Testis (tissue), 2 donors: ENCODE results near the gene CDK16.

Source experiments
- CTCF ChIP-seq, 3 experiments: fragments of 450-650 bp in 2 of 3; fragments of 200-600 bp in 1 of 3; sonication (generic) in 1 of 3; IDR thresholded peaks; one replicate each; pipeline ENCODE4 v1.5.1; 2016 to 2019; ENCODE audit warnings: antibody characterized with exemption in 3 of 3, mild to moderate bottlenecking in 2 of 3, moderate library complexity in 1 of 3
- POLR2A ChIP-seq: fragments of 450-650 bp; IDR thresholded peaks from one replicate; pipeline ENCODE4 v1.6.1; 2017; ENCODE audit warnings: antibody characterized with exemption, mild to moderate bottlenecking, moderate library complexity

DNA sequence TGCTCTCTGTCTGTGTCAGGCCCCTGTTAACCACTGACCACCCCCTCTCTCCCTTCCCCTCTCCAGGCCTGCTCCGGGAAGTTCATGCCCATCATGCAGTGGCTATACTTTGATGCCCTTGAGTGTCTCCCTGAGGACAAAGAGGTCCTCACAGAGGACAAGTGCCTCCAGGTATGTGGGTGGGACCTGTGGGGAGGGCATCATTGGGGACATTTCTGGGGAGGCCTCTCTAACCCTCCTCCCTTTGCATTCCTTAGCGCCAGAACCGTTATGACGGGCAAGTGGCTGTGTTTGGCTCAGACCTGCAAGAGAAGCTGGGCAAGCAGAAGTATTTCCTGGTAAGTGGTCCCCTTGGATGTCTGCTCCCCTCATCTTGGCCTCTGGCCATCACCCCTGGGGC lies 15.6 kb upstream of the CDK16 start:
- TF ChIP-seq CTCF (IDR thresholded peaks at IDR 0.05) (no peak), POLR2A (no peak)
